Measurements from ENCODE around the gene WDR33.

Gene WDR33

DNA sequence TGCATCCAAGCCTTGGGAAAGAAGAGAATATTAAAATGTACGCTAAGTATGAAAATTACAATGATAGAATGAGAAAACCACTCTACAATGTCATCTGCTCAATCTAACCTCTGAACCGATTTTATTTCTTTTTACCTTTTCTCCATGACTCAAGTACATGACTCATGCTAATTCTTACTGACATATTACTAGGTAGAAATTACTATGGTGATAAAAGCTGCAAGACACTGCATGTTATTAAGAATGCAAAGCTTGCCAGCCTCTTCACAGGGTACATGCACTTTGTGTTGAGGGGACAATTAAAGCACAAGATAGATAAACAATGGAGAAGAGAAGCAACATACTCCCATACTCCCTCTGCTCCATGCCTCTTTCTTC, 89.0 kb downstream of the WDR33 start:
- in situ Hi-C loops (cut with MboI; ENCODE audit: low sequenced_read_pairs): no loop called here

DNA sequence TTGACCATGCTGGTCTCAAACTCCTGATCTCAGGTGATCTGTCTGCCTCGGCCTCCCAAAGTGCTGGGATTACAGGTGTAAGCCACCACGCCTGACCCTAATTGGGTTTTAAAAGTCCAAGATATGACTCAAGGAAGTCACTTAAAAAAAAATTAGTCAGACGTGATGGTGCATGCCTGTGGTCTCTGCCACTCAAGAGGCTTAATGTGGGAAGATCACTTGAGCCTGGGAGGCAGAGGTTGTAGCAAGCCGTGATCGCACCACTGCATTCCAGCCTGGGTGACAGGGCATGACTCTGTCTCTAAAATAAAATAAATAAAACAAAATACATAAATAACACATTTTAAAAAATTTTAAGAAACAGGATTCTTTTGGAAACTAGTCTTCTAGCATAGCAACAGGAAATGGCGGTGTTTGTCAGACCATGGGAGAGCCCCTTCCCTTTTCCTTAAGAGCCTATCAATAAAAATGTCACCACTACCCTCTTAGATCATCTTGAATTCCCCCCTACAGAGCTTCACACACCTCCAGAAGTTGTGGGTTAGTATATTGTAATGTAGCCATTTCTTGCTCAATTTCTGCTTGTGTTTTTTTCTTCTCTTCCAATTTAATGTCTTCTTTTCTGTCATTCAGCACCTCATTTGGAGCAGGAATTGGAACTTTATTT, 89.5 kb downstream of the WDR33 start:
- in situ Hi-C loops (cut with MboI; ENCODE audit: low sequenced_read_pairs): no loop called here

DNA sequence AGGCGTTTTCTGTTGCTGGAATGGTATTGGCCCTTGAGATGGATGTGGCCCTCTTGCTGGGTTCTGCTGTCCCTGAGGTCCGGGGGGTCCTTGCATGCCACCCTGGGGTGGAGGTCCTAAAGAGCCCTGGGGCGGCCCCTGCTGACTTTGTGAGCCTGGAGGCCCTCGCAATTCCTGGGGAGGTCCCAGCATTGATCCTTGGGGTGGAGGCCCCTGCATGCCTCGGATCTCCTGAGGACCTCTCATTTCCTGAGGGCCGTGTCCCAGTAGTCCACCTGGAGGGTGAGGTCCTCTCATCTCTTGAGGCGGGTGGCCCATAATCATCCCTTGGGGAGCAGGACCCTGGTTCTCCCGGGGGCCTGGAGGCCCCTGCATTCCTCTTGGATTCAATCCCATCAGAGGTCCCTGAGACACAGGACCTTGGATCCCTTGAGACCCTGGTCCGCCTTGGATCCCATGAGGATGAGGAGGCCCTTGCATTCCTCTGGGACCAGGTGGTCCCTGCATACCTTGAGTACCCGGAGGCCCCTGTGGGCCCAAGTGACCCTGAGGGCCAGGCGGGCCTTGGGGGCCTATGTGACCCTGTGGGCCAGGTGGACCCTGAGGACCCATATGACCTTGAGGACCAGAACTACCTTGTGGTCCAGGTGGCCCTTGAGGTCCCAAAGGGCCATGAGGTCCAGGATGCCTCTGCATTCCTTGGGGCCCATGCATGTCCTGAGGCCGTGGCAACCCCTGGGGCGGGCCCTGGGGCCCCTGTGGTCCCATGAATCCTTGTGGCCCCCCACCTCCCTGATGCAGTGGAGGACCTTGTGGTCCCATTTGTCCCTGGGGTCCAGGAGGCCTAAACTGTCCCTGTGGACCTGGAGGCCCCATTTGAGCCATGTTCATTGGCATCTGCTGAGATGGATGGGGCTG, 91.4 kb downstream of the WDR33 start:
- in situ Hi-C loops (cut with MboI; ENCODE audit: low sequenced_read_pairs): no loop called here

DNA sequence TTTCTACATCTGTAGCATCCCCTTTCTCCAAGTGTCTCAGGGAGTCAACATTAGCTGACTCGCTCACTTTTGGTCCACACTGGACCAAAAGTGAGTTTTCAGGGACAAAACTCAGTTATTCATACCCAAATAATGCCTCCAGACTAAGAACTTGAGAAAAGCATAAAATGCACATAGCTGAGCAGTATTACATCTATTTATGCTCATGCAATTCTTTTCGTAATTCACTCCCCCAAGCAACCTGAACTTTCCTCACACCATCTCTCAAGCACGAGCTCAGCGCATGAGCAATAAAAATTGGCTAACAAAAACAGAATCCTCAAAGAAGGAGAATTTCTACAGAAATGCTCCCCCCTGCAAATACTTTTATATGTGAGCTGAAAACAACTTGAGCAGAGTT, 92.7 kb downstream of the WDR33 start:
- in situ Hi-C loops (cut with MboI; ENCODE audit: low sequenced_read_pairs): no loop called here

DNA sequence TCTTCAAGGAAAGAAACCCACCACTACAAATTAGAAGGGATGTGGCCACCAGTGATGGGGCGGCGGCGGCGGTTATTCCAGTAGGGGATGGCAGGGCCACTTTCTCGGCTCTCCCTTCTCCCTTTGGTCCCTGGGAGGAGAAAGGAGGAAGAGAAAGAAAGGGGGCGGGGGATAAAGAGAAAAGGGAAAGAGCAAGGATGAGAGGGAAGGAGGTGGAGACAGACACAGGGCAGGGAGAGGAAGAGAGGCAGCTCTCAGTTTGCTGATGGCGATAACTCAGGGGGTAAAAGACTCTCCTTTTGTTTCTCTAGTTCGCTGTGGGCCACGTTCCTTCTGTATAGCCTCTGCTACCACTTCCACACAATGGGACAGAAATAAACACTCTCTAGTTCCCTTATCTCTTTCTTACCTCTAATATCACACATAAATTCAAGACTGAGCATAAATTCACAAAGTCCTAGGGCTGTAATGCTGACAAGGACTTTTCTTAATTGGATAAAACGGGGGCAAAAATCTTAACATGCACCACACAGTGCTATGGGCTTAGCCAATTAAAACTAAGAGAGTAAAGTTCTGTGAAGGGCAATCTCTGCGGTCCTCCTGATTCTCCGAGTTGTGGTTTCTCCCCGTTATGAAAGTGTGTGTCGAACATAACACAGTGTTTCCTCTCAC, 95.1 kb downstream of the WDR33 start:
- in situ Hi-C loops (cut with MboI; ENCODE audit: low sequenced_read_pairs): no loop called here

DNA sequence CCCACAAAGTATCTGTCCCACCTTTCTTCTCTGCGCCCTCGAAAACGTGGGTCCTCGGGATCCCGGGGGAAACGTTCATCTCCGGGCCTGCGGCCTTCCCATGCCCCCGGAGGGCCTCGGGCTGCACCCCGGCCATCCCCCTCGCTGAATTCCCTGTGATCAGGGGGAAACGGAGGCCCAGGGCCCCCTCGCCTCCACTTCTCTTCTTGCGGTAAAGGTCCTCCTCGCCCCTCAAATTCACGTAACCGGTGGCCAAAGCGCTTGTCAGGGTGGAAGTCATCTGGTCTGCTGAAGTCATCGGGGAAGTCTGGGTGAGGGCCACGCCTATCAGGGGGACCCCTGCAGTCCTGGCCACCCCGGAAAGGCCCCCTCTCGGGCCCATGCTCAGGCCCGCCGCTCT, 97.4 kb downstream of the WDR33 start:
- in situ Hi-C loops (cut with MboI; ENCODE audit: low sequenced_read_pairs): no loop called here

DNA sequence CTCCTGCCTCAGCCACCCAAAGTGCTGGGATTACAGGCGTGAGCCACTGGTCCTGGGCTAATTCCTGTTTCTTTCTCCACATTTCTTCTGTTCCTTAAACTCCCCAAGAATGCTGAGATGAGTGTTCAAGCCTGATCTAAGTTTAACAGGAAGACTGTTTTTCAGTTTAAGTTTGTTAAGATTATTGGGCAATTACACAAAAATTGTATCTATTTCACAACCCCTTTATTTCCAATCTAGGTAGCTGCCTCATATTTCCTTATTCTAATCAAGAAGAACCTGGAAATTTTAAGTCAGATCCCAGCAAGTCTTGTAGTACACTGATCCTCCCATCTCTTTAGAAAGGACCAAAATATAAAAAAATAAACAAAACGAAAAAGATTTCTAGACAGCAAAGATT, 98.0 kb downstream of the WDR33 start:
- in situ Hi-C loops (cut with MboI; ENCODE audit: low sequenced_read_pairs): no loop called here

DNA sequence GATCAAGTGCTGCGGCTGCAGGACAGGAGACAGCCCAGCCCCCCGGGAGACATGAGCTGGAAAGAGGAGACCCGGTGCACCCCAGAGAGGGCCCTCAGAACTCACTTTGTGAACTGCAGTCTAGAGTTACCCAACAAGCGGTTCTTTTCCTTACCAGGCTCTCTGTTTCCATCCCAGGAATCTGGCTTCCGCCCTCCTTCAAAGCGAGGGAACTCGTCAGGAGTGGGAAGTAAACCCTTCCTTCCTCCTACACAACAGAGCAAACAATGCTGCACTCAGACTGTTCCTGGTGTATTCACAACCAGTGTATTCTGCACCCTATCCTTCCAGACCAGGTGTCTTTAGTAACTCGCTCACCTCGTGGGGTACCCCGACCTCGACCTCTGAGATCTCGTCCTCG, 101.6 kb downstream of the WDR33 start:
- in situ Hi-C loops (cut with MboI; ENCODE audit: low sequenced_read_pairs): no loop called here

DNA sequence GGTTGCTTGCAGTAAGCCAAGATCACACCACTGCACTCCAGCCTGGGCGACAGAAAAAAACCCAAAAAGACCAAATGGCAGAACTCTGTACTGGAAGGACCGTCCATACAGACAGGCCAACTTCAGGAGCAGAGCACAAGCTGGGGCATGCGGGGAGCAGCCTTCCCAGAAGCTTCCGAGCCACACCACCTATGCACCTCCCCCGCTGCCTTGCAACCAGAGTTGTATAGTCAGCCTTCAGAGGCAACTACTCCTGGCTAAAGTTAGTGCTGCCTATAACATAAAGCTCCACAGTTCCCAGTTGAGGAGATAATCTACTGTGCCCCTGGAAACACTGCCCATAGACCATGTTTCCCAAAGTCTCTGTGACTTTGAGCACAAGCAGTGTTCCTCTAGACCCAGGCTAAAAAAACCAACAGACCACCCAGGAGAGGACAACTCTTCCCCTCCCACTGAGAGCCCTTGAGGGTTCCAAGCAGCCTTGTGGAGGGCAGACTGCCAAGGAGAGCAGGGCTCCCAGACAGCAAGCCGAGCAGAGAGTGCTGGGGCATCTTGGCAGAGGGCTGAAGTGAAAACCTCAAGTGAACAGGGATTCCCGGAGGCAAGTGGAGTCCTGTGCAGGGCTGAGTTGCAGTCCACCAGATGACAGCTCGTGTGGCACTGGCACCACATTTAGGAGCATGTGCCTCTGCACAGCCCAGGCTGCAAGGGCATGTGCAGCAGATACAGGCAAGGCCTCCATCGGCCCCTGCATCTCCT, 102.9 kb downstream of the WDR33 start:
- in situ Hi-C loops (cut with MboI; ENCODE audit: low sequenced_read_pairs): no loop called here

DNA sequence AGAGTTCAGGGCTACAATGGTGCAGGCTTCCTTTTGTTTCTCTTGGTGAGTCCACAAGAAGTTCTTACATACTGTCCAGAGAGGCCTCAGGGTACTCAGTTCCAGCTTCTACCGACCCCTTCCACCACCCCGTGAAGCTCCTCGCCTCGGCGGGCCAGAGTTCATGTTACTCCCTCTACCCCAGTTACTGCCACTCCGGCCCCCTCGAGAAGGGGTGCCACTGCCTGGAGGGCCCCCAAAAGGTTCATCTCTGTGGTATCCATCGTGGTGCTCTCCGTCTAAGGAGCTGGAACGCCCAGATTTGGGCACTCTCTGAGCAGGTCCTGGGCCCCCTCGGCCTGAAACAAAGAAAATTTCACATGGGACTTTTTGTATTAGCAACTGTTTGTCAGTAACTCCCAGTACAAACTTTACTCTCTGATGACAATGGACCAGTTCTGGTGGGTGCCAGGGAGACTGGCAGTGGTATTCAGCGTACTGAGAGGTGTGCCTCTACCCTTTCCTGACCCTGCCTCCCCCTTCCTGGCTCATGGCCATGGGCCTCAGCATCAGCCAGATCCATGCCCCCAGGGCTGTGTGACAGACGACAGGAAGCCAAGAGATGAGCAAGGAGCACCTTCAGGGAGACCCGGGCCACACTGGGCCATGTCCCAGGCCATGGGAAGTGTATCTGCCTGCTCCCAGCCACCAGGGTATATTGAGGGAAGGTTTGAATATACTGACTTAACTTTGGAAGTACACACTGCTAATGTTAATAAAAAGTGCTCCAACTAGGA, 104.6 kb downstream of the WDR33 start:
- in situ Hi-C loops (cut with MboI; ENCODE audit: low sequenced_read_pairs): no loop called here

DNA sequence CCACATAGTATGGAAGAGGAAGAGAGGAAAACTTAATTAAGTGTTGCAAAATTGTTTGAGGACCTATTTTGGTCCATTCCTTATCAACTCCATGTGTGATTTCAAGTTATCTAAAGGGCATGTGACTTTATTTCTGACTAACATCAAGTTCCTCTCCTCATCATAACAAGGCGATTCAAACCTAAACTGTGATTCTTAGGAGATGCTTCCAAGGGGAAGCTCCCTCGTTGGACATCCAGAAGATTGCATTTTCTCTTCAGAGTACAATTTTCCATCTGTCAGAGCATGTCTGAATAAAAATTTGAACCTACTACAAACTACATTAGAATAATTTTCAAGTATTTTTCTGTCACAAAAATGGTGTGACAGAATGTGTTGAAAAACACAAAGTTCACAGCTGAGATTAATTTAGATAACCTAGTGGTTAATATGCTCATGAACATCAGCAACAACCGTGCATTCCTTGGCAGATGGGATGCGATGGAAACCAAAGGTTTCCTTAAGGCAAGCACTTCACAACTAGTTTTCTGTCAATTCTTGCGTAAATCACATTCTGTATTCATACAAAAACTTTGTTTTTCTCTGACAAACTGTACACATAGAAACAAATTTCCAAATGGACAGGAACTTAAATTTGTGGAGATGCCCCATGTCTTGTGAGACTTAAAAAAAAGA, 105.4 kb downstream of the WDR33 start:
- in situ Hi-C loops (cut with MboI; ENCODE audit: low sequenced_read_pairs): no loop called here

DNA sequence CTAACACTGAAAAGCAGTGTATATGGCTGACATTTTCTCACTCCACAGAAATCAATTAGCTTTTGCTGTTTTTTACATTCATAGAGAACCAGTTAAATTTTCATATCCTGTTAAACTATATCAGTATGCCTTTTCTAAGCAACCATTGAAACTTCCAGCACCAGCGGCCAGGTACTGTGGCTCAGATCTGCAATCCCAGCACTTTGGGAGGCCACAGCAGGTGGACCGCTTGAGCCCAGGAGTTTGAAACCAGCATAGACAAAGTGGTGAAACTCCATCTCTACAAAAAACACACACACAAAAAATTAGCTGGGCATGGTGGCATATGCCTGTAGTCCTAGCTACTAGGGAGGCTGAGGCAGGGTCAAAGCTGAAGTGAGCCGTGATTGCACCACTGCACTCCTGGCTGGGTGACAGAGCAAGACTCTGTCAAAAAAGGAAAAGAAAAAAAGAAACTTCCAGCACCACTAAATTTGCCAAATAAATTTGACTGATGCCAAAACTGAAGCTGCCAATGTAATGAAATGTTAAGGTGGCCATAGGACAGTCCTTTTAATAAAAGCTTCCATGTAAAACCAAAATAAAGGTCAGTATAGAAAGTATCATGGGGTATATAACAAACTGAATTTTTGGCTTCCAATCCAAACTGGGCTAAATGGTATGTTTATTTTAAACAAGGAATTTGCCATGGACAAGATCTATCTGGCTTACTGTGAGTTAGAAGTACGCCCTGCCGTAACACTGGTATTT, 106.2 kb downstream of the WDR33 start:
- in situ Hi-C loops (cut with MboI; ENCODE audit: low sequenced_read_pairs): no loop called here

DNA sequence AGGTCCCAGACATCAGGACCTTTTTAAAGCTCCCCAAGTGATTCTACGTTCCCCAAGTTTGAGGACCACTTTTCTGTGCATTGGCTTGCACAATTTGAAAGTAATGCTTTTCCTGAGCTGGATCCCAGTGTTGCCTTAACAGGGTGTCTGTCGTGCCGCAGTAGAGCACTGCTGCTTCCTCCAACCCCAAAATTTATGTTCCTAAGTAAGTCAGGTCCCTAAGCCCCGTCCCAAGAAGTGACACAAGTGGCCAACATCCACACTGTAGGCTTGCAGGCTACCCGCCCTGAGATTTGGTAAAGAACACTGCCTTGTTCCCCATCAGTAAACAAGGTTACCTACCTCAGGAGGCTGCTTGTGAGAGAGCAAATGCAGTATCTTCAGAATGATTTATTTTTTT, 107.7 kb downstream of the WDR33 start:
- in situ Hi-C loops (cut with MboI; ENCODE audit: low sequenced_read_pairs): no loop called here

DNA sequence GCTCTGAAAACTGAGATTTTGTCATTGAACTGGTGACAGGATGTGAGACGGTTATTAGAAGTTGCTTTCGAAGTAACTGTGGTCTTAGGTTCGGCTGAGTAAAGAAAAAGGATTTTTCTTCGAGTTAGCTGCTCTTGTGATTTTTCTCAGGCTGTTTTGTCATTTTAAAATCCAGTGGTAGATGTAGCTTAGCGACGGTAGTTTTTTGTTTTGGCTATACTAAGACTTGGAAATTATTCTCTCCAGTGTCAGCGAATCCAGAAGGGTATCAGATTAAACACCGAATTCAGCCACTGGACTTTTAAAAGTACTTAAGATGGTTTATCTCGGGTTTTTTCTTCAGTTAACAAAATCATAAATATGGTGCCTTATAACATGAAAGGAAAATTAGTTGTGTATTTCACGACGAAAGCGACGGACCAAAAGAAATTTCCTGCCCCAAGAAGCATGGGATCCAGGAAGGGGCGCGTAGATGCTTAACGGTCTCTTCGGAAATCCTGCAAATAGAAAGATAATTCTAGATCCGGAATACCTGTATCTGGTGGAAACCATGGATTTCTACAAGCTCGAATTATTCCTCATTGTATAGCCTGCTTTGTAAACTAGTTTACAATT, 108.5 kb downstream of the WDR33 start:
- in situ Hi-C loops (cut with MboI; ENCODE audit: low sequenced_read_pairs): no loop called here

DNA sequence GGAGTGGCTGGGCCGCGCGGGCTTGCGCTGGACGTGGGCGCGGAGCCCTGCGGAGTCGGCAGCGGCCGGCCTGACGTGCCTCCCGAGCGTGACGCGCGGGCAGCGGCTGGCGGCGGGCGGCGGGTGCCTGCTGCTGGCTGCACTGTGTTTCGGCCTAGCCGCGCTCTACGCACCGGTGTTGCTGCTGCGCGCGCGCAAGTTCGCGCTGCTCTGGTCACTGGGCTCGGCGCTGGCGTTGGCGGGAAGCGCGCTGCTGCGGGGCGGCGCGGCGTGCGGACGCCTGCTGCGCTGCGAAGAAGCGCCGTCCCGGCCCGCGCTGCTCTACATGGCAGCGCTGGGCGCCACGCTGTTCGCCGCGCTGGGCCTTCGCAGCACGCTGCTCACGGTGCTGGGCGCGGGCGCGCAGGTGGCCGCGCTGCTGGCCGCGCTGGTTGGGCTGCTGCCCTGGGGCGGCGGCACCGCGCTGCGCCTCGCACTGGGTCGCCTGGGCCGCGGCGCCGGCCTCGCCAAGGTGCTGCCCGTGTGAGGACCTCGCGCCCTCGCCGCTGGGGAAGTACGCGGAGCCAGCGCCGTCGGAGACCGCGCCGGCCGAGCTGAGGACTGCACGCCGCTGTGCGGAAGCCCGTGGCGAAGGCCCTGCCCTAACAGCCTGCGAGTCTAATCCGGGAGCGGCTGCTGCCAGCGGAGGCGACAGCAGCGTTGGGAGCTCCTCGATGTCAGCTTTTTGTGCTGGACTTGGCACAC, 109.1 kb downstream of the WDR33 start:
- in situ Hi-C loops (cut with MboI; ENCODE audit: low sequenced_read_pairs): no loop called here

DNA sequence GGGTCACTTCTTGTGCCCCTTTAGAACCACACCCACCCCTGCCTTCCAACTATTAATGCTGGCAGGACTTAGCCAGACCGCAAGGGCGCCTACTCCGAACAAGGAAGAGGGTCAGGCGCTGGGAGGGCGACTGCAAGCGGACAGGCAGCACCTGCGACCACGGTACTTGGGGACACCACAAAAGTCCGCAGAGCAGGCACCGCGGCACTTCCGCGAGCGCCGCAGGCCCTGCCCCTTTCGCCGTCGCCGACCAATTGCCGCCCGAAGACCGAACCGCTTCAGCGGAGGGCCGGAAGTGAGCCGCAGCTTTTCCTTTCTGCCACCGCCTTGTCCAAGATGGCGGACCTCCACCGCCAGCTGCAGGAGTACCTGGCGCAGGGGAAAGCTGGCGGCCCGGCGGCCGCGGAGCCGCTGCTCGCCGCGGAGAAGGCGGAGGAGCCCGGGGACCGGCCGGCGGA, 109.7 kb downstream of the WDR33 start, which contains the start of gene SFT2D3:
Gene SFT2D3 (plus strand): TSS at position 305 of the 458 bp plus-strand sequence. CDS start 32 bp downstream, at position 337.
- in situ Hi-C loops (cut with MboI; ENCODE audit: low sequenced_read_pairs): no loop called here

DNA sequence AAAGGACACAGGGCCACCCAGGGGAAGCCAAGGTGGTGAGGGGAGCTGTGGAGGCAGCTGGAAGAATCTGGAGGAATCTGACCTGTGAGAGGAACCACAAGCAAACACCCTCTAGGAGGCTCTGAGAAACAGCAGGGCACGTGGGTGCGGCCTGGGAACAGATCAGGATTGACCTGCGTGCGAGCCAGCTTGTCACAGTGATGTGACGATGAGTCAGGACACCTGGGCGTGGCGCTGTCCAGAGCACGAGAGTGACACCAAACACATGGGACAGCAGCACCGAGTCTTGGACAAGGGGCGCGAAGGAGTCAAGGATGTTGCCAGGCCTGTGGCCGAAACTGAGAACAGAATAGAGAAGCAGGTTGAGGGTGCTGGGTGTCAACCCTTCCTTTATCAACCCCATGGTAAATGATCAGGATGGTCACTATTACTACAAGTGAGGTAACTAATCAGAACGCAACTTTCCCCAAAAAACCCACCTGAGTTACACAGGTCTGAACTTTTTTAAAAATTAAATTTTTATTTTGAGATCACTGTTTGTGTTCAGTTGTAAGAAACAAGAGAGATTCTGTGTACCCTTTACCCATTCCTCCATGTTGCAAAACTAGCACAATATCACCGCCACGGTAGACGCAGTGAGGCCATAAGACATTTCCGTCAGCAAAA, 110.3 kb downstream of the WDR33 start:
- in situ Hi-C loops (cut with MboI; ENCODE audit: low sequenced_read_pairs): no loop called here

Measured in HL-60/S4 treated with phorbol 12-myristate 13-acetate at 8.2 ng/mL for 4 days and 3 days (cell line).